BJ (cell line): ENCODE data around the gene CRP. TPM values are rescaled to one million over a fixed set of nuclear protein-coding genes. Genes with fewer than 3 reads are reported as not detected.

ENCODE experiments used
- CTCF ChIA-PET: fragments of 350-600 bp; formaldehyde crosslinking; extraction: SDS; loops from one replicate; lab custom pipeline; 2021; ENCODE audit warnings: antibody characterized with exemption, inconsistent platforms; lab: Yijun Ruan, JAX
- POLR2A ChIA-PET: fragments of 300-600 bp; sonication (Branson Sonifier 250); formaldehyde crosslinking; extraction: SDS; loops from one replicate; lab custom pipeline; 2021; ENCODE audit warnings: antibody characterized with exemption; lab: Charles Lee
- DNase-seq: peaks from one replicate; pipeline ENCODE4 v3.0.0-alpha.2; 2011; ENCODE audit warnings: low read depth
- H3K27me3 ChIP-seq: 2 replicates; pipeline ENCODE4 v1.6.0; 2011; ENCODE audit warnings: low read length; ENCODE audit not compliant: control insufficient read depth, insufficient read depth
- H3K36me3 ChIP-seq: 2 replicates; pipeline ENCODE4 v1.5.1; 2011; ENCODE audit warnings: low read length; ENCODE audit not compliant: control insufficient read depth, insufficient read depth
- H3K4me3 ChIP-seq: 2 replicates; pipeline ENCODE4 v1.5.1; 2011; ENCODE audit warnings: low read depth, mild to moderate bottlenecking, control low read depth, low read length
- CTCF ChIP-seq: IDR thresholded peaks from 2 replicates; pipeline ENCODE4 v1.5.1; 2011; ENCODE audit warnings: low read depth, mild to moderate bottlenecking, control low read depth, inconsistent platforms, low read length, moderate library complexity; ENCODE audit not compliant: insufficient read depth
- polyA minus RNA-seq: library from RNA; depleted of rRNA, polyadenylated mRNA; stranded (reverse); fragments of >200 nt; gene quantifications from 2 replicates; pipeline ENCODE4 v1.2.3, GENCODE V29; 2011; rRNA and poly(A)+ RNA removed
- polyA plus RNA-seq: library from polyadenylated mRNA; depleted of rRNA; stranded (reverse); fragments of >200 nt; gene quantifications from 2 replicates; pipeline ENCODE4 v1.2.3, GENCODE V29; 2011; rRNA removed

CRP gene
- polyA plus RNA-seq (not detected in 2 replicates), polyA minus RNA-seq (not detected in 2 replicates)

DNA sequence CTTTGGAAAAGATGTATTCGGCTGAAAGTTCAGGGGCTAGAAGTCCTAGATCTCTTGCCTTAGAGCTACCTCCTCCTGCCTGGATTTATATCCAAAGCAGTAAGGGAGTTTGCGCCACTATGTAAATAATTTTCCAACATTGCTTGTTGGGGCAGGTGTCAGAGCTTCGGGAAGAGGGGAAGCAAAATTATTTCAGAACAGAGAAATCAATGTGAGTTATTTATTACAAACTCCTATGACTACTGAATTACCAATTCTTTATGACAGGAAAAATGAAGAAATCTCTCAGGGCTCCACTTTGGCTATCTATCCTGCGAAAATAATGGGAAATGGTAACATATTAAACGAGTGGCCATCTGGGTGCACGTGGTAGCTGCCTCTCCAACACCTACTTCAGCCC, at the start of gene CRP:
TSS of gene CRP (minus strand) at position 61 of the 400 bp plus-strand sequence. CDS start 104 bp downstream, outside the sequence.
- ChIA-PET POLR2A (no interaction called here), CTCF (interaction anchor here (1.4 kb wide), 1 partner anchor 553 kb away, joined by 4 read pairs; no protein-coding TSS in a partner anchor)
- Histone ChIP-seq H3K27me3 (no peaks in the 10 kb centered on the region), H3K36me3 (no peaks in the 10 kb centered on the region), H3K4me3 (no peak within 1 kb of the TSS)
- no peak for DNase-seq
- no peak for TF ChIP-seq CTCF

- H3K4me3 ChIP-seq, result no peak overlapping the region
- H3K36me3 ChIP-seq, result no peaks in the 10 kb centered on the region
- no peak for DNase-seq
- no peak for TF ChIP-seq CTCF
- ChIA-PET POLR2A (no interaction called here), CTCF (interaction anchor here (0.5 kb wide), 1 partner anchor 550 kb away, joined by 3 read pairs; no protein-coding TSS in a partner anchor)
- no peaks in the 10 kb centered on the region for H3K27me3 ChIP-seq
Measured at GRCh38 chr1:159763686-159764085, 49.3 kb upstream of the CRP start.

DNA sequence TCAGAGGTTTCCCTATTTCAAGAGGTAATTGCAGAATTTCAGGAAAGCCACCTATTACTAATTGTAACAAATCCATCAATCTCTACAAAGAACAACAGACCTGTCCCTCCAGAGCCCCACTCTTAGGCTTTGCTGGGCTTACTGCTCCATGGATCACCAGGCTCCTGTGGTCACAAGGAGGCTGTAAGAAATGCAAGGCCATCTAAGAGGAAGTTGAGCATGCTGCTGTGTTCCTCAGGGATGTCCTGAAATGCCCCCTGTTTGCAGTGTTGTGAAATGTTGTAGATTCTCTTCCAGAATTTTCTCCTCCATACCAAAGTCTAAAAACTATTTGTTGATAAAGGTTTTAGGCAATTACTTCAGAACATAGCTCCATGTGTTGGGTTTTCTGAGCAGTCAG, 42.0 kb upstream of the CRP start:
- CTCF ChIA-PET, result interaction anchor here (0.9 to 1.4 kb wide), 3 partner anchors 8 to 136 kb away, joined by 3 to 4 read pairs (median 4); no protein-coding TSS in a partner anchor
- POLR2A ChIA-PET, result no interaction called here

DNA sequence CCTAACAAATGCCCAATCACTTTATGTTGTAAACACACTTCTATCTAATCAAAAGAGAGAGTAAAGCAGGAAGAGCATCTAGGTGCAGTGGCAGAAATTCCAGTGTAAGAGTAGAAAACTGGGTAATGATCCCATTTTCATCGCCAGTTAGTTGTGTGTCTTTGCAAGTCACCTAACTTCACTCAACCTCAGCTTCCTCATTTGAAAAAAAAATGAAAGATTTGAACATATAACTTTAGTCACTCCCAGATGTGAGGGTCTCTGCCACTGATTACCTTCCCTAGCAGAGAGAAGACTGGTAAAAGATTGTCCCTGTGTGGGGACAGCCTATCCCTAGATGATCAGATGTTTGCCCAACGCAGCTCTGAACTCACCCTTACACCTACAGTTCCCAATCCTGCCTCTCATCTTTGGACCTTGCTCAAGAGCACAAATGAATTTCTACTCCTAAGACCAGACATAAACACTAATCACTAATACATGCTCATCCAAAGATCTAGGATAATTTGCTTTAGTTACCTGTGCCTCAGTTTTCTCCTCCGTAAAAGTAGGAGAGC, 41.1 kb upstream of the CRP start:
- no peak for DNase-seq
- Histone ChIP-seq H3K27me3 (no peaks in the 10 kb centered on the region), H3K4me3 (no peak overlapping the region), H3K36me3 (no peaks in the 10 kb centered on the region)
- POLR2A ChIA-PET, result no interaction called here
- CTCF ChIA-PET, result no interaction called here
- TF ChIP-seq CTCF, result no peak

More for the DNA sequence above, 42.0 kb upstream of the CRP start:
- Histone ChIP-seq H3K36me3 (no peaks in the 10 kb centered on the region), H3K27me3 (no peaks in the 10 kb centered on the region), H3K4me3 (no peak overlapping the region)
- TF ChIP-seq CTCF, result no peak
- DNase-seq, result no peak

DNA sequence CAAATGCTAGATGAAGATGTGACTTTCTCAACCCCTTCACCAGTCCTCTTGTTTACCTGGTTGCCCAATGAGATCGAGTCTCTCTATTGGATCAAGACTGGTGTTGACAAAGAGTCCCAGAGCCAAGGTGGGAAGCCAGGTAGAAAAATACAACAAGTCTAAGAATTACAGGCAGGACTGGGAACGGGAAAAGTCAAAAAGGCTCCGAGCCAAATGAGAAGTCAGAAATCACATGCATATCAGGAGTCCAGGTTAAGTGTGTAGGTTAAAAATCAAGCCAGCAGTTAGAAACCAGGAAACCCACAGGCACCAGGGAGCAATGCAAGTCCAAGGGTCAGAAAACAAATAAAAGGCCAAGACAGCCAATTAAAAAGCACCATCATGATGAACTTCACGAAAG, 39.0 kb upstream of the CRP start:
- no peak for TF ChIP-seq CTCF
- Histone ChIP-seq H3K4me3 (no peak overlapping the region), H3K36me3 (no peaks in the 10 kb centered on the region), H3K27me3 (no peaks in the 10 kb centered on the region)
- POLR2A ChIA-PET, result no interaction called here
- no peak for DNase-seq
- CTCF ChIA-PET, result no interaction called here
